Duodenal mucosa (tissue), 2 donors: ENCODE results near the gene GALNS.

Source experiments
- H3K27ac ChIP-seq: one replicate; pipeline ENCODE4 v1.7.0; 2013; ENCODE audit warnings: low read depth, low read length
- H3K27me3 ChIP-seq, 2 donors: one replicate each; pipeline ENCODE4 v1.7.0; 2013; ENCODE audit warnings: low read length in 2 of 2, control low read depth in 1 of 2; ENCODE audit not compliant: insufficient read depth in 2 of 2, control insufficient read depth in 1 of 2
- H3K36me3 ChIP-seq, 2 donors: one replicate each; pipeline ENCODE4 v1.7.0; 2013; ENCODE audit warnings: low read length in 2 of 2, control low read depth in 1 of 2; ENCODE audit not compliant: insufficient read depth in 2 of 2, control insufficient read depth in 1 of 2
- H3K4me1 ChIP-seq, 2 donors: one replicate each; pipeline ENCODE4 v1.7.0; 2013; ENCODE audit warnings: low read length in 2 of 2, control low read depth in 1 of 2; ENCODE audit not compliant: insufficient read depth in 2 of 2, control insufficient read depth in 1 of 2
- H3K4me3 ChIP-seq, 2 donors: one replicate each; pipeline ENCODE4 v1.7.0; 2013; ENCODE audit warnings: low read length in 2 of 2, low read depth in 1 of 2
- H3K9ac ChIP-seq, 2 donors: one replicate each; pipeline ENCODE4 v1.7.0; 2013; ENCODE audit warnings: low read length in 2 of 2, low read depth in 1 of 2
- H3K9me3 ChIP-seq, 2 donors: one replicate each; pipeline ENCODE4 v1.7.0; 2013; ENCODE audit warnings: low read length in 2 of 2, control low read depth in 1 of 2; ENCODE audit not compliant: control insufficient read depth in 1 of 2

The GALNS gene

GRCh38 chr16:88816736-88817535, 39.8 kb downstream of the GALNS start:
- H3K36me3 ChIP-seq = peaks cover 0 to 6% of the 10 kb centered on the region in 2 donors
- H3K27me3 ChIP-seq = no peaks in the 10 kb centered on the region
- H3K4me1 ChIP-seq = peaks cover 3 to 8% of the 10 kb centered on the region in 2 donors
- no peak overlapping the region for H3K9ac ChIP-seq
- no peaks in the 10 kb centered on the region for H3K9me3 ChIP-seq
- no peak overlapping the region for H3K27ac ChIP-seq
- H3K4me3 ChIP-seq = no peak overlapping the region

- H3K9me3 ChIP-seq = no peaks in the 10 kb centered on the region
- H3K4me1 ChIP-seq = peaks cover 3 to 10% of the 10 kb centered on the region in 2 donors
- H3K27me3 ChIP-seq = no peaks in the 10 kb centered on the region
- H3K4me3 ChIP-seq = no peak overlapping the region
- H3K27ac ChIP-seq = no peak overlapping the region
- H3K36me3 ChIP-seq = no peaks in the 10 kb centered on the region
- H3K9ac ChIP-seq = no peak overlapping the region
Observed at GRCh38 chr16:88815901-88816589, 40.7 kb downstream of the GALNS start.

GRCh38 chr16:88815227-88815626, 41.5 kb downstream of the GALNS start:
- peaks cover 11 to 18% of the 10 kb centered on the region in 2 donors for H3K4me1 ChIP-seq
- no peak overlapping the region for H3K9ac ChIP-seq
- no peaks in the 10 kb centered on the region for H3K36me3 ChIP-seq
- H3K27ac ChIP-seq = no peak overlapping the region
- no peaks in the 10 kb centered on the region for H3K9me3 ChIP-seq
- no peak overlapping the region for H3K4me3 ChIP-seq
- no peaks in the 10 kb centered on the region for H3K27me3 ChIP-seq

- no peak overlapping the region for H3K9ac ChIP-seq
- no peaks in the 10 kb centered on the region for H3K27me3 ChIP-seq
- no peaks in the 10 kb centered on the region for H3K9me3 ChIP-seq
- peaks cover 6 to 9% of the 10 kb centered on the region in 2 donors for H3K36me3 ChIP-seq
- no peak overlapping the region for H3K4me3 ChIP-seq
- H3K27ac ChIP-seq = no peak overlapping the region
- peaks cover 15 to 26% of the 10 kb centered on the region in 2 donors for H3K4me1 ChIP-seq
Observed at GRCh38 chr16:88814144-88814502, 42.6 kb downstream of the GALNS start.

- Histone ChIP-seq H3K4me1 (peaks cover 15 to 26% of the 10 kb centered on the region in 2 donors), H3K9me3 (no peaks in the 10 kb centered on the region), H3K4me3 (no peak overlapping the region), H3K27me3 (no peaks in the 10 kb centered on the region), H3K9ac (no peak overlapping the region), H3K36me3 (peaks cover 8 to 12% of the 10 kb centered on the region in 2 donors), H3K27ac (no peak overlapping the region)
Observed at GRCh38 chr16:88813269-88814143, 43.2 kb downstream of the GALNS start.

GRCh38 chr16:88812513-88813268, 44.1 kb downstream of the GALNS start:
- peaks cover 15 to 26% of the 10 kb centered on the region in 2 donors for H3K4me1 ChIP-seq
- H3K27ac ChIP-seq = peak overlapping the region; percentile 75
- H3K4me3 ChIP-seq = peak overlapping the region; percentile 80
- no peaks in the 10 kb centered on the region for H3K27me3 ChIP-seq
- H3K9me3 ChIP-seq = no peaks in the 10 kb centered on the region
- H3K9ac ChIP-seq = peak overlapping the region; percentile 71 to 73
- H3K36me3 ChIP-seq = peaks cover 8 to 16% of the 10 kb centered on the region in 2 donors

- H3K9ac ChIP-seq = peak within 1 kb of the TSS; percentile 71 to 73
- H3K9me3 ChIP-seq = no peaks in the 10 kb centered on the region
- peak within 1 kb of the TSS; percentile 80 for H3K4me3 ChIP-seq
- peaks cover 8 to 23% of the 10 kb centered on the region in 2 donors for H3K36me3 ChIP-seq
- peak within 1 kb of the TSS; percentile 75 for H3K27ac ChIP-seq
- no peaks in the 10 kb centered on the region for H3K27me3 ChIP-seq
- peaks cover 15 to 26% of the 10 kb centered on the region in 2 donors for H3K4me1 ChIP-seq
Observed at GRCh38 chr16:88811769-88812512, 44.8 kb downstream of the GALNS start, which contains the start of gene APRT. Gene APRT, minus strand, starts transcription at chr16:88811928. Its CDS starts 29 bp downstream, at chr16:88811899.

GRCh38 chr16:88810912-88811768, 45.6 kb downstream of the GALNS start:
- no peaks in the 10 kb centered on the region for H3K27me3 ChIP-seq

More at GRCh38 chr16:88810912-88811768, 45.6 kb downstream of the GALNS start:
- peak overlapping the region; percentile 80 for H3K4me3 ChIP-seq
- peak overlapping the region; percentile 71 to 73 for H3K9ac ChIP-seq
- H3K27ac ChIP-seq = peak overlapping the region; percentile 75
- H3K36me3 ChIP-seq = peaks cover 8 to 28% of the 10 kb centered on the region in 2 donors
- no peaks in the 10 kb centered on the region for H3K9me3 ChIP-seq
- peaks cover 15 to 26% of the 10 kb centered on the region in 2 donors for H3K4me1 ChIP-seq
